Activated T-cell treated with anti-CD3 and anti-CD28 coated beads for 24 hours (primary cell): ENCODE results near the gene ARHGAP27.
"Not testable (repeated sequence)": the region's sequence is repeated elsewhere in the genome, so short reads cannot be mapped to it uniquely, and the experiment has no call there.

Experiments used
- DNase-seq: peaks from one replicate; pipeline ENCODE4 v3.0.0-alpha.2; 2020; ENCODE audit warnings: low read depth

The ARHGAP27 gene, protein sequence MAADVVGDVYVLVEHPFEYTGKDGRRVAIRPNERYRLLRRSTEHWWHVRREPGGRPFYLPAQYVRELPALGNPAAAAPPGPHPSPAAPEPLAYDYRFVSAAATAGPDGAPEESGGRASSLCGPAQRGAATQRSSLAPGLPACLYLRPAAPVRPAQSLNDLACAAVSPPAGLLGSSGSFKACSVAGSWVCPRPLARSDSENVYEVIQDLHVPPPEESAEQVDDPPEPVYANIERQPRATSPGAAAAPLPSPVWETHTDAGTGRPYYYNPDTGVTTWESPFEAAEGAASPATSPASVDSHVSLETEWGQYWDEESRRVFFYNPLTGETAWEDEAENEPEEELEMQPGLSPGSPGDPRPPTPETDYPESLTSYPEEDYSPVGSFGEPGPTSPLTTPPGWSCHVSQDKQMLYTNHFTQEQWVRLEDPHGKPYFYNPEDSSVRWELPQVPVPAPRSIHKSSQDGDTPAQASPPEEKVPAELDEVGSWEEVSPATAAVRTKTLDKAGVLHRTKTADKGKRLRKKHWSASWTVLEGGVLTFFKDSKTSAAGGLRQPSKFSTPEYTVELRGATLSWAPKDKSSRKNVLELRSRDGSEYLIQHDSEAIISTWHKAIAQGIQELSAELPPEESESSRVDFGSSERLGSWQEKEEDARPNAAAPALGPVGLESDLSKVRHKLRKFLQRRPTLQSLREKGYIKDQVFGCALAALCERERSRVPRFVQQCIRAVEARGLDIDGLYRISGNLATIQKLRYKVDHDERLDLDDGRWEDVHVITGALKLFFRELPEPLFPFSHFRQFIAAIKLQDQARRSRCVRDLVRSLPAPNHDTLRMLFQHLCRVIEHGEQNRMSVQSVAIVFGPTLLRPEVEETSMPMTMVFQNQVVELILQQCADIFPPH

DNA sequence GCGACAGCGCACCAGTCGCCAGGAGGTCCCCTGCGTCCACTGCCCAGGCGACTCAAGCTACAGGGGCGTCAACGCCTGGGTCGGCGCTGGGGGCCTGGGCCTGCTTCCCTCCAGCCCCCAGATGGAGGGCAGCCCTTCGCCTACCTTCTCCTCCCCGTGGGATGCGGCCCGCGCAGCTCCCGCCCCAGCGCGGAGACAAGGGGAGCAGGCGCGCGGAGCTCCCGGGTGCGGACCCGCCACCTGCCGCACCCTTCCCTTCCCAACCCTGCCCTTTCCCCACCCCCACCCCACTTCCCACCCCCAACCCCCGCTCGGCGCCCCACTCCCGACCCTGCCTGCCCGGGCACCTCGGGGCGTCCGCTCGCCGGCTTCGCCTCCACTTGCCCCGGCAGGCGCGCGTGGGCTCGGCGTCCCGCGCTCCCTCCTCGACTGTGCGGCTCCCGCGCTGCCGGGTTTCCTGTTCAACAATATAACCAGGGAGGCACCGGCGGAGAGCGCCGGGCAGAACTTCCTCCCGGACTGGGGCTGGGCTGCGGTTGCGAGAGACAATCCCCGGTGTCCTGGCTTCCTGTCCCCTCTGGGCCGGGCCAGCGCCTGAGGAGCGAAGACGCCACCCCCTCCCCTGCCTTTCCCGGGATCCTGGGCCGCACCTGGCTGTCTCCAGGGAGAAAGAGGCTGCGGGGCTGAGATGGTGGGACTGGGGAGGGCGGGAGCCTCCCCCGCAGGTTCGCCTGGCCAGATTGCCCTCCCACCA is at the start of gene ARHGAP27:
Gene ARHGAP27 (minus strand): TSS at position 466 of the 754 bp plus-strand sequence. CDS start 2,591 bp downstream, outside the sequence.
- no peak for DNase-seq

DNA sequence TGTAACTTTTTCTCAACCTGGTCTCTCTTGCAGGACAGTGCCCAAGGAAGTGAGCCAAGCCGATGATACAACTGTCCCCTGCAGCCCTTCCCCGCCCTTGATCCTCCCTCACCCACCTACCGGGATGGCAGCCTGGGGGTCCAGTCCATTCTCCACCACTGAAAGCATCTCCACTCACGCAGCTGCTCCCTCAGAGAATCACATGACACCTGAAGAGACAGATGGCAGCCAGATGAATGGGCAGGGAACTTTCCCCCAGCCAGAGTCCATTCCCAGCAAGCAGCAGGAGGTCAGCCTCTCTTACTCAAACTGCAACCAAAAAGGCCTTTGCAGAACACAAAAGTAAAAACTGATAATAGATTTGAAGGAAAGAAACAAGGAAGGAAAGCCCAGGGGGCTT is 49.6 kb upstream of the ARHGAP27 start:
- DNase-seq = not testable (repeated sequence)

DNA sequence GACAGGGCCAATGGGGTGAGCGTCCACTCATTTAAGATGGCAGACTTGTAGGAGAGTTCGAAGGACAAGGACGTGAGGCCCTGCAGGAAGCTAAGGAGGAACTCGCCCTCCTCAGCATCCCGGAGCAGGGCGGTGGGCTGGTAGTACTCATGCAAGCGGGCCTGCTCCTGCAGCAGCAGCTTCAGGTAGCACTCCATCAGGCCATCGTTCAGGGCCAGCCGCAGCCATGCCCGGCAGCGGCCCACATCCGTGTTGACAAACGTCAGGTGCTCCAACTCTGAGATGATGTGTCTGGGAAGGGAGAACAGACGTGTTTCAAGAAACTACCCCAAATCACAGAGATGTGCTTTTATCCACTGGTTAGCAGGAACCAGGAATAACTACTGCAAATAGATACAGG is 42.8 kb upstream of the ARHGAP27 start:
- not testable (repeated sequence) for DNase-seq

DNA sequence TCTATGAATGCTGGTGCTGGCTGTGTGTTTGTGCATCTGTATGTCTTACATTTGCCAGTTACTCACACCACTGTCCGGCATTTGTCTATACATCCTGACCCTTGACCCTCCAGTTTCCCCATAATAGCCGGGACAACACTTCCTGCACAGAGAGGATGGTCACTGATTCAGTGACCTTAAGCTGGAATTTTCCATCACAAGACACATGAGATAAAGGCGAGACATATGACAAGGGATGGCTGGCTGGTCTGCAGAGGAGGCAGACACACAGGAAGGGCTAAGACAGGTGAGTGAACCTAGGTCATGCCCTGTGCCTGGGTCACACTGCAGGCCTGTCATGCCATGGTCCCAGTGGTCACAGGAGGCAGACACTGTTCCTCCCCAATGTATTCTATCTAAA is 39.6 kb upstream of the ARHGAP27 start:
- DNase-seq = not testable (repeated sequence)

DNA sequence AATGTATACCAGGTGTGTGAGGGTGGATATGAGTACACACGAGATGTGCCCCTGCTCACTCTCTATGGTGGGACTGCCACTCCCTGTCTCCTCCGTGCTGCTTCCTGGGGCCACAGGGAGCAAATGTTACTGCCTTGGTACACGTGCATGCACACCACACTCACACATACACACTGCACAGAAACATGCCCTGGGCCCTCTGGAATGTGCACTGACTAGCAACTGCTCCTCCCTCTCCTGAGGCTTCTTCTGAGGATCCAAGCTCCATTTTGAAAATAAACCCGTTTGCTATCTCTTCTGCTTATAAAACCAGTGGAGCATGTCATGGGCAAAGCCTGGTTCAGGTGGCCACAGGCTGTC is 36.5 kb upstream of the ARHGAP27 start:
- DNase-seq = not testable (repeated sequence)

DNA sequence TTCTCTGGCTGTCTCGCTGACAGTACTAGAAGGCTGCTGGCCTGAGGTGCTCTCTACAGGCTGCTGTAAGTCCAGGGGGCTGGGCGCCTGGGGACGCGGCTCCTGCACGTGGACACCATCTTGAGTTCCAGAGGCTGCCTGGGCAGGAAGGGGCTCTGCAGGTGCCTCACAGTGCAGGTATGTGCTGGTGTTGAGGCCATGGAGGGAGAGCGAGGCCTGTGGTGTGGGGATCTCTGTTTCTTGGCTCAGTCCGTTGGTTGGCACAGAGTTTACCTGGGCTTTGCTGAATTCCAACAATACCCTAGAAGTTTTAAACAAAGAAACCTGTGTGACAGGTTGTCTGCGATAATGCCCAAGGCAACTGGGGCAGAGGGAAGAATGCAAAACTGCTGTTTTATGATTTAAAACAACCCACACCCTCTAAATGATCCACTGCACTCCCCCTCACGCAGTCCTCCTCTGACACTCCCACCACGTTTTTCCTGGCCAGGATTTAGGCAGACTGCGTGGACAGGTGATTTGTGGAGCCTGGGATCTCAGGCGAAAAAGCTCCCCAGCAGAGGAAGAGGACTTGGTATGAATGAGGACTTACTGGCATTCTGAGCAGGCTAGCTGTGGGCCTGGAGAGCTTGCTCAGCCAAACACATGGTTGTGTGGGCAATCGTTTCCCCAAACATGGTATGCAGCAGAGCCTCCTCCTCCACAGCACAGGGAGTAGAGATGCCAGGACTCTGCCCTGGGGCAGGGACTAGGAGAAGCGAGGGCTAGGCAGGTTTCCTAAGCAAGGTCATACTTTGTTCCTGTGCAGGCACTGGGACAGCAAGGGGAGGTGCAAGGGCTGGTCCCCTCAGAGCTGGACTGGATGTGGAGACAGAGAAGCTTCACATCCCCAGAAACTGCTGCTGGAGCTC is 35.9 kb upstream of the ARHGAP27 start:
- not testable (repeated sequence) for DNase-seq

DNA sequence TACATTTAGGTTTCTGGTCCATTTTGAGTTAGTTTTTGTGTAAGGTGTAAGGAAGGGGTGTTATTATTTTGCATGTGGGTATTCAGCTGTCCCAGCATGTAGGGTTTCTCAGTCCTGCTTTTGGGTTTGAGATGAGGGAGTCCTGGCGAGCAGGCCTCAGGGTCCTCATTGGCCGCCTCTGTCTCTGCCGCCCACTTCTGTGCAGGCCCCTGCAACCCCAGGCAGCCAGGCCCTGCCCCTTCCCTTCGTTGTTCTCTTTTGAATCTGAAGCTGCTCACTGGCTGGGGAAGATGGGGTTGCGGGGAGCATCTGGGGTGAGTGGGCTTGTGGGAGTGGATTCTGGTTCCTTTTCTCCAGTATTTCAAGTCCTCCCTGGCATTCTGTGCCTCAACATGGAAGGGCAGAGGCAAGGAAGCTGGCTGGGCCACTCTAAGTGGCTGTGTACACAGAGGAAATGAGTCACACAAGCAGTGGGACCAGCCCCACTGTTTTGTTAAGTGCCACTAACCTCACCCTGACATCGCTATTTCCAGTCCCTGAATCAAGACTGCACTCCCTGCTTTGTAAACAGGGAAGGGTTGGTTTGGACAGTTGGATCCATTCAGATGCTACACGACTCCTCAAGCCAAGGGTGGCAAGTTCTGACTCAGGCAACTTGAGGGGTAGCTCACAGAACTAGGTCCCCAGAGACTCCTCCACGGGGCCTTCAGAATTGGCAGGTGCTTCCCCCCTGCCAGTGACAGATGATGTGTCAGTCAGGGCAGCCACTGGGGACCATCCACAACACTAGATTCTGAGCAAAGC is 29.1 kb upstream of the ARHGAP27 start:
- peak; percentile 11 for DNase-seq

DNA sequence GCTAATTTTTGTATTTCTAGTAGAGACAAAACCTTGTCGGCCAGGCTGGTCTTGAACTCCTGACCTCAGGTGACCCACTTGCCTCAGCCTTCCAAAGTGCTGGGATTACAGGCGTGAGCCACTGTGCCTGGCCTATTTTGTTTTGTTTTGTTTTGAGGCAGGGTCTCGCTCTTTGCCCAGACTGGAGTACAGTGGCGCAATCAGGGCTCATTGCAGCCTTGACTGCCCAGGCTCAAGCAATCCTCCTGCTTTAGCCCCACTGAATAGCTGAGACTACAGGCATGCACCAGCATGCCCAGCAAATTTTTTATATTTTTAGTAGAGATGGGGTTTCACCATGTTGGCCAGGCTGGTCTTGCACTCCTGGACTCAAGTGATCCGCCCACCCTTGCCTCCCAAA is 27.8 kb upstream of the ARHGAP27 start:
- DNase-seq = not testable (repeated sequence)

DNA sequence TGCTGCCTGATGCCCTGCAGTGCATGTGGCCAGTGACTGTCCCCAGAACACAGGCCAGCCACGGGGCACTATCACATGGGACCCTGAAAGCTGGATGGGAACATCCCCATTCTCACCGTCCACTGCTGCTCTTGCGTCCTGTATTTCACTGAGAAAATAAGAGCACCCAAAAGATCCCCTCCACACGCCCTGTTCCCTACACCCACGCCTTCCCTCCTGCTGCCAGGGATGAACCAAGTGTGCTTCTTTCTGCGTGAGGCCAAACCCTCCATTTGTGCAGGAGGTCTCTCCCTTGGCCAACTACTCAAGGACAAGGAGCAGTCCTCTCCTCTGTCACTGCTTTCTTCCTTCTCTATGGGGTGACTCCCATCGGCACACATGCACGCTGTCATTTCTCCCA is 21.7 kb upstream of the ARHGAP27 start:
- DNase-seq = not testable (repeated sequence)

DNA sequence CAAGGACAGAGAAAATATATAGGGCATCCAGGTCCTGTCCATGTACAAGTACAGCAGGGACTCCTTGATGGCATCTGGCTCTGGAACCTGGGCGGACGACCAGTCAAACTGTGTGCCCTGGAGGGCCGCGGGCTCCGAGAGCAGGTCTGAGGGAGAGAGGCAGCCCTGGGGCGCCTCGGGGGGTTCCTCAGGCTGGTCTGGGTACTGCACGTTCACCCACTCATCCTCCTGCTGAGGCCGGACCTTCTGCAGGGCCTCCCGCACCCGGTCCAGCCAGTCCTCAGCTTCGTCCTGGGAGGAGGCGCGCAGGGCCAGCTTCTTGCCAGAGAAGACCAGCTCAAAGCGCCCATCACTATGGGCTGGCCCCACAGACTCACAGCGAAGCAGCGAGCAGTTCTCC is 21.1 kb upstream of the ARHGAP27 start:
- DNase-seq = not testable (repeated sequence)

DNA sequence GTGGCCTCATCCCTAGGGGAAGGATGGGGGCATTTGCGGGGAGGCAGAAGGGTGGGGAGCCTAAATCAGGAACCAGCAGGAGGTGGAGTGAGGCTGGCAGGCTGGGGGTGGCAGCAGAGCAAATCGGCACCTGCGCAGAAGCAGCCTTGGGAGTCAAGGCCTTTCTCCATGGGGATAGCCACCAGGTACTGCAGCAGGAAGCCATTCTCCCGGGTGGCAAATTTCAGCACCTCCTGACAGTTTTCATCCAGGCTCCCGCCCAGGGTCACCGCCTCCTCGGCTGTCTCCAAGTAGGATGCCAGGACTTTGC is 20.5 kb upstream of the ARHGAP27 start:
- not testable (repeated sequence) for DNase-seq

DNA sequence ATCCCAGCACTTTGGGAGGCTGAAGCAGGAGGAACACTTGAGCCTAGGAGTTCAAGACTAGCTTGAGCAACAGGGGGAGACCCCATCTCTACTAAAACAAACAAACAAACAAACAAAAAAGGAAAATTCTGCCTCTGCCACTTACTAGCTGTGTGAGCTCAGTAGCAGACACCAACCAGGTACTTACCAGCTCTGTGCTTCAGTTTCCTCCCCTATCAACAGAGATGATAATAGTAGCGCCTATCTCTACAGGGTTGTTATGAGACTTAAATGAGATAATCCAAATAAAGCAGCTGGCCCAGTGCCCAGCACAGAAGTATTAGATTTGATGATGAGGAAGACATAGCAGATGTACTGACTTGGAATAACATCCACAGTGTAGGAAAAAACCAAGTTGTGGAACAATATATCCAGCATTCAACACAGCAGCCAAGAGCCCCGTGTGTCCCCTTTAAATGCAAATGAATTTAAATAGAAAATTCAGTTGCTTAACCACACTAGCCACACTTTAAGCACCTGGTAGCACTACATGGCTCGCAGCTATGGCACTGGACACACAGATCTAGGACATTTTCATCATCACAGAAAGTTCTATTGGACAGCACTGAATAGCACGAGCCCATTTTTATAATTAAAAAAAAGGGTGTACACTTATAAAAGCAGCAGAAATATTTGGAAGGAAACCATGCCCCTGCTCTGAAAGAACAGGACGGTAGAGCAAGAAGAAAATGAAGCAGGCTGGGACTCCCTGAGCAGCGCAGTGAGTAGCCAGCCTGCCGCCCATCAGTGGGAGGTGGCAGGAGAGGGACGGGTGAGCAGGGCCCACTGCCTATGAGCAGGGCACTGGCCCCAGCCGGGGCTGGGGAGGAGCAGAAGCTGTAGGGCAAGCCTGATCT is 19.9 kb upstream of the ARHGAP27 start:
- not testable (repeated sequence) for DNase-seq

DNA sequence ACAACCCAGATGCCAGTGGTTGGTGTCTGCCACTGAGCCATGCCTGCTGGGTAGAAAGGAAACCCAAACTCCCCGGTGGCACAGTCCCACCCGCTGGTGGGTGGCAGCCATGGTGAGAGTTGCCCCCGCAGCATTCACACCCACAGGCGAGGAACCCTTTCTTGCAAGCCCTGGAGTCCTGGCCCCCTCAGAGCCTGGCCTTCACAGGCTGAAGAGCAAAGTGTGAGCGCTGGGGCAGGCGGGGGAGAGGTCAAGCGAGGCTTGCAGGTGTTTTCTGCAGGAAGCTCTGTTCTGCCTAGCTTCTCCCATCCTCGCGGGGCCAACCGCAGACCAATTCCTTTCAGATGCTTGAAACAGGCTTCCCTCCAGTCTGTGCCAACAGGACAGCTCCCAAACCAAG is 19.0 kb upstream of the ARHGAP27 start:
- not testable (repeated sequence) for DNase-seq

DNA sequence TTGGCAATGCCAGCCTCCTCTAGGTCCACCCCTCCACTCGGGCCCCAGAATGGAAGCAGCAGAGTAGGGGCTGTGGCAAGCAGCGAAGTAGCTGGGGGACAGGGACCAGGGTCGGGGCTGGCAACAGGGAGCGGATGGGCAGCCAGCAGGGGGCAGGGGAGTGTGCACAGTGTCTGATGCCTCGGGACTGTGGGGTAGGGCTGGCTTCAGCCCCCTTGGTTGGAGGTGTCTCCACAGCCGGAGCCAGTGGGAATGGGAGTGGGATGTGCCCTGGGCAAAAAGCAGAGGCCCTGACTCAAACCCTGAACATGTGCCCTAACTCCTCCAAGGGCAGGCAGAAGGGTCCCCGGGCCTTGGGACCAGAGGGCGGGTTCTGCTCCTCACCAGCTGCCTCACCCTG is 18.5 kb upstream of the ARHGAP27 start:
- no peak for DNase-seq

DNA sequence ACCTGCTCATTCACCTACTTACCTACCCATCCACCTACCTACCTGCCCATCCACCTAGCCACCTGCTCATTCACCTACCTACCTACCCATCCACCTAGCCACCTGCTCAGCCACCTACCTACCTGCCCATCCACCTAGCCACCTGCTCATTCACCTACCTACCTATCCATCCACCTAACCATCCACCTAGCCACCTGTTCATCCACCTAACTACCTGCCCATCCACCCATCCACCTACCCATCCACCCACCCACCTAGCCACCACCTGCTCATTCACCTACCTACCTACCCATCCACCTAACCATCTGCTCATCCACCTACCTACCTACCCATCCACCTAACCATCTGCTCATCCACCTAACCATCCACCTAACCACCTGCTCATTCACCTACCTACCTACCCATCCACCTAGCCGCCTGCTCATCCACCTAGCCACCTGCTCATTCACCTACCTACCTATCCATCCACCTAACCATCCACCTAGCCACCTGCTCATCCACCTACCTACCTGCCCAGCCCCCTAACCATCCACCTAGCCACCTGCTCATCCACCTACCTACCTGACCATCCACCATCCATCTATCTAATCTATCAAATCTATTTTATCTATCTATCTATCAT is 17.1 kb upstream of the ARHGAP27 start:
- not testable (repeated sequence) for DNase-seq

DNA sequence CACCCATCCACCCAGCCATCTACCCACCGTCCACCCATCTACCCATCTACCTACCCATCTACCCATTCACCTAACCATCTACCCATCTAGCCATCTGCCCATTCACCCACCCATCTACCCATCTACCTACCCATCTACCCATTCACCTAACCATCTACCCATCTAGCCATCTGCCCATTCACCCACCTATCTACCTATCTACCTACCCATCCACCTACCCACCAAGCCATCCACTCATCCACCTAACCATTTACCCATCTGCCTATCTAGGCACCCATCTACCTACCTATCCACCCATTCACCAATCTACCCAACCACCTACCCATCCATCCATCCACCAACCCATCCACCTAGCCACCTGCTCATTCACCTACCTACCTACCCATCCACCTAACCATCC is 16.6 kb upstream of the ARHGAP27 start:
- DNase-seq = not testable (repeated sequence)

DNA sequence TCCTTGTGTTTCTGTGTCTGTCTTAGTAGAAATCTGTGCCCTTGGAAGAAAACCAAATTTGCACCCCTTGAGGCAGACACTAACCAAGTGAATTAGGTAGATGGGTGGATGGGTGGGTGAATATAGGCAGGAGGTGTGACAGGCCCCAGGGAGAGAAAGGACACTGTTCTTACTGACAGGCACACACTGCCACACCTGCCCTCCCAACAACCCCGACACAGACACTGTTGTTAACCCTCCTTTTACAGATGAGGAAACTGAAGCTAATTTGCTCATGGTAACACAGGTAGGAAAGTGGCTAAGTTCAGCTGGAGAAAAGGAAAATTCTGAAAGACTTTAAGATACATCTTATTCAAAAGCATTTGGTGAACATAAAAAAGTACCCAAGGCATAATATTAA is 15.8 kb upstream of the ARHGAP27 start:
- not testable (repeated sequence) for DNase-seq

DNA sequence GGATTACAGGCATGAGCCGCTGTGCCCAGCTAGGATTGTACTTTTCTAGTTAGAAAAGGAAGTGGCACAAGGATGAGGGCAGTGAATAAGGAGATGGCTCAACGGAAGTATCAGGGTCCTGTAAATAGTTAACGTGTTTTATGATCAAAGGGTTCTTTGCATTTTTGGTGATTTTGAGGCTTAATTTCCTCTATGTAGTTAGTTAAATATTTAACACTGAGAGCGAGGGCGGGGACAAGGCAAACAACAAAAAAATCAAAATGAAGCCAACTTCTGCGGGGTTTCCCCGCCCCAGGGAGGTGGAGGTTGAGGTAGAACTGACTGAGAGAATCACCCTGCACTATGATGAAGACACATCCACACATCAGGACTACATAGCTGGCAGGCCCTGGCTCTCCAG is 15.4 kb upstream of the ARHGAP27 start:
- not testable (repeated sequence) for DNase-seq

DNA sequence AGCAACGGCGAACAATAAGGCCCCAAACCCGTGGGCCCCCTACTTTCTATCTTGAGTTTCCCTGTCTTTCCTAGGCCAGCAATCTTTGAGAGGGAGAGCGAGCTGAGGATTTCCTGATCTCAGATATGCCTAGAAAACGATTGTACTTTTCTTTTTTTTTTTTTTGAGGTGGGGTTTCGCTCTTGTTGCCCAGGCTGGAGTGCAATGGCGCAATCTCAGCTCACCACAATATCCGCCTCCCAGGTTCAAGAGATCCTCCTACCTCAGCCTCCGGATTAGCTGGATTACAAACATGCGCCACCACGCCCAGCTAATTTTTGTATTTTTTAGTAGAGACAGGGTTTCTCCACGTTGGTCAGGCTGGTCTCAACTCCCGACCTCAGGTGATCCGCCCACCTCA is 15.0 kb upstream of the ARHGAP27 start:
- DNase-seq = not testable (repeated sequence)
